Retinal pigment epithelial cell (primary cell): ENCODE measurements around the gene HS3ST4.
"Not testable (repeated sequence)": the region's sequence is repeated elsewhere in the genome, so short reads cannot be mapped to it uniquely, and the experiment has no call there.

Experiments
- DNase-seq: peaks from one replicate; pipeline ENCODE4 v3.0.0-alpha.2; 2010; ENCODE audit warnings: low read depth
- H3K4me3 ChIP-seq: 2 replicates; pipeline ENCODE4 v1.5.1; 2011; ENCODE audit warnings: mild to moderate bottlenecking, low read length, control low read depth, moderate library complexity
- CTCF ChIP-seq: conservative IDR thresholded peaks from 2 replicates; pipeline ENCODE4 v1.5.1; 2011; ENCODE audit warnings: low read depth, low read length, control low read depth, inconsistent platforms

Gene HS3ST4

GRCh38 chr16:26058326-26058725 lies 366.6 kb downstream of the HS3ST4 start:
- H3K4me3 ChIP-seq = no peak overlapping the region
- TF ChIP-seq CTCF = no peak
- no peak for DNase-seq

GRCh38 chr16:26070302-26071100 lies 378.7 kb downstream of the HS3ST4 start:
- DNase-seq = no peak
- no peak for TF ChIP-seq CTCF

GRCh38 chr16:26071101-26071866 lies 379.5 kb downstream of the HS3ST4 start:
- H3K4me3 ChIP-seq = no peak overlapping the region
- no peak for DNase-seq
- no peak for TF ChIP-seq CTCF

More at GRCh38 chr16:26070302-26071100, 378.7 kb downstream of the HS3ST4 start:
- no peak overlapping the region for H3K4me3 ChIP-seq

GRCh38 chr16:26078716-26079355 lies 387.1 kb downstream of the HS3ST4 start:
- no peak for TF ChIP-seq CTCF
- no peak for DNase-seq
- no peak overlapping the region for H3K4me3 ChIP-seq

GRCh38 chr16:26087091-26087490 lies 395.3 kb downstream of the HS3ST4 start:
- no peak for DNase-seq
- H3K4me3 ChIP-seq = no peak overlapping the region
- no peak for TF ChIP-seq CTCF

GRCh38 chr16:26091511-26091910 lies 399.8 kb downstream of the HS3ST4 start:
- no peak for TF ChIP-seq CTCF
- no peak overlapping the region for H3K4me3 ChIP-seq
- DNase-seq = no peak

- H3K4me3 ChIP-seq = not testable (repeated sequence)
Observed at GRCh38 chr16:26098206-26098605, 406.4 kb downstream of the HS3ST4 start.

More at GRCh38 chr16:26098206-26098605, 406.4 kb downstream of the HS3ST4 start:
- not testable (repeated sequence) for DNase-seq
